ENCODE results near the gene NFATC1. TPM values are rescaled to one million over a fixed set of nuclear protein-coding genes. Genes with fewer than 3 reads are reported as not detected.

Gene NFATC1
- total RNA-seq, 2 donors from 2014 or later = 5.2 to 5.9 TPM

DNA sequence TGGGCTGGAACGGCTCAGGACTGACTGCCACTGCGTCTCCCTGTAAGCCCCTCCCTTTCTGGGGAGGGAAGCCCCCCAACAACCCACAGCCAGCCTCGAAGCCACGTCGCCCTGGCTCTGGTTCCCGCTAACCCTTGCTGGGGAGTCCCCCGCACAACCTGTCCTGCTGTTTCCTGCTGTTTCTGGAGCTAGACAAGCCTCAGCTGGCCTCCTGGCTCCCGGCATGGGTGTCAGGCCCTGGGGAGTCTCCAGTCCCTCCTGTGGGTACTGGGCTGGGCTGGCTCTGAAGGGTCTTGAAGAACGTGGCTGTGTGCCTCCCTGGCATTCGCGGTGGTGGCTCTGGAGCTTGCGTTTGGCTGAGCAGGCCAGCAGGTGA, 20.9 kb downstream of the NFATC1 start:
- intact Hi-C loops (cut with DNase I) = no loop called here
- H3K4me1 ChIP-seq = no peaks in the 10 kb centered on the region
- no peak for TF ChIP-seq POLR2A (IDR thresholded peaks at IDR 0.05)
- TF ChIP-seq, protein P1, sequence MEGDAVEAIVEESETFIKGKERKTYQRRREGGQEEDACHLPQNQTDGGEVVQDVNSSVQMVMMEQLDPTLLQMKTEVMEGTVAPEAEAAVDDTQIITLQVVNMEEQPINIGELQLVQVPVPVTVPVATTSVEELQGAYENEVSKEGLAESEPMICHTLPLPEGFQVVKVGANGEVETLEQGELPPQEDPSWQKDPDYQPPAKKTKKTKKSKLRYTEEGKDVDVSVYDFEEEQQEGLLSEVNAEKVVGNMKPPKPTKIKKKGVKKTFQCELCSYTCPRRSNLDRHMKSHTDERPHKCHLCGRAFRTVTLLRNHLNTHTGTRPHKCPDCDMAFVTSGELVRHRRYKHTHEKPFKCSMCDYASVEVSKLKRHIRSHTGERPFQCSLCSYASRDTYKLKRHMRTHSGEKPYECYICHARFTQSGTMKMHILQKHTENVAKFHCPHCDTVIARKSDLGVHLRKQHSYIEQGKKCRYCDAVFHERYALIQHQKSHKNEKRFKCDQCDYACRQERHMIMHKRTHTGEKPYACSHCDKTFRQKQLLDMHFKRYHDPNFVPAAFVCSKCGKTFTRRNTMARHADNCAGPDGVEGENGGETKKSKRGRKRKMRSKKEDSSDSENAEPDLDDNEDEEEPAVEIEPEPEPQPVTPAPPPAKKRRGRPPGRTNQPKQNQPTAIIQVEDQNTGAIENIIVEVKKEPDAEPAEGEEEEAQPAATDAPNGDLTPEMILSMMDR (IDR thresholded peaks at IDR 0.05) = no peak
- DNase-seq (no peak), ATAC-seq (no peak)
- WGBS, 2 donors = 86 to 88% methylated on average over 4 to 12 of the region's 12 CpGs
- H3K4me3 ChIP-seq = no peak overlapping the region
- no peaks in the 10 kb centered on the region for H3K27me3 ChIP-seq
- H3K9me3 ChIP-seq = no peaks in the 10 kb centered on the region
- H3K27ac ChIP-seq = no peak overlapping the region
- peaks cover 0 to 1% of the 10 kb centered on the region in 2 donors for H3K36me3 ChIP-seq (replicated peaks in 1 of 2; ENCODE audit: insufficient read depth in 1 of 2, low read depth in 2 of 2)

DNA sequence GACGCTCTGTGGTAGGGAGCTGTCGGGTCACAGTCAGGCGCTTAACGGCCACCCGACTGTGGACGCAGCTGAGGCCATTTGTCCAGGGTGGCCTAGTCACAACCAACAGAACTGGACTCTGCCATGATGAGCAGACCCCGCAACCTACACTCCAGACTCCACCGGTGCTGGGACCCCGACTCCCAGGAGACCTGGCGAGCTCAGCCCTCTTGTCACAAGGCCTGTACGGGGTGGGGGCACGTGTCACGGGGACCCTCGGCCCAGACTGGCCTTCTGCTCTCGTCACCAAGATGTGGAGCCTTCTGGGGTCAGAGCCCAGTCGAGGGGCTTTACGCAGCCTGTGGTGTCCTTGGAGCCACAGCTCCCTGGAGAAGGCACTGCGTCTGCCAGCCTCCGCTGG, 22.5 kb downstream of the NFATC1 start:
- intact Hi-C loops (cut with DNase I) = no loop called here
- Histone ChIP-seq H3K4me3 (no peak overlapping the region), H3K27ac (no peak overlapping the region), H3K9me3 (no peaks in the 10 kb centered on the region), H3K27me3 (no peaks in the 10 kb centered on the region), H3K36me3 (replicated peaks in 1 of 2; ENCODE audit: insufficient read depth in 1 of 2, low read depth in 2 of 2) (peaks cover 0 to 1% of the 10 kb centered on the region in 2 donors), H3K4me1 (no peaks in the 10 kb centered on the region)
- WGBS, 2 donors = 86 to 97% methylated on average over 6 to 18 of the region's 19 CpGs
- TF ChIP-seq, protein P1 (IDR thresholded peaks at IDR 0.05) = no peak
- no peak for TF ChIP-seq POLR2A (IDR thresholded peaks at IDR 0.05)
- DNase-seq = no peak
- peak; percentile 15 for ATAC-seq

DNA sequence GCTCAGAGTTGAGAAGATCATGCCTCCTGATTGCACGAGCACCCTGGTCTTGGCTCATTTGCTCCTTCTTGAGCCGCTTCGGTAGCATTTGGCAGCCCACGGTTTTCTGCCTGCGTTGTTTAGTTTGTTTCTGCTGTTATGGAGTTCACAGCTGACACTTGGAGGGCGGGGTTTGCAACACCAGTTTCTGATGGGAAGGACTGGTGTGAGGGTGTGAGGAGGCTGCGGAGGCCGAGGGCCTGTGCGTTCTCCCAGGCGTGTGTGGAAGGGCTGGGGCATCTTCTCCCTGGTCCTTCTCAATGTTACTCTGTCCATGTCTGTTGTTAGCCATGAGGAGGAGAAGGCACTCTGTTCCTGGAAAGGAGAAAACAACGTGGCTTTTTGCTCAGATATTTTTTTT, 22.9 kb downstream of the NFATC1 start:
- intact Hi-C loops (cut with DNase I) = no loop called here
- Histone ChIP-seq H3K27me3 (no peaks in the 10 kb centered on the region), H3K36me3 (replicated peaks in 1 of 2; ENCODE audit: insufficient read depth in 1 of 2, low read depth in 2 of 2) (no peaks in the 10 kb centered on the region), H3K27ac (no peak overlapping the region), H3K4me1 (no peaks in the 10 kb centered on the region), H3K4me3 (no peak overlapping the region), H3K9me3 (no peaks in the 10 kb centered on the region)
- DNase-seq (no peak), ATAC-seq (no peak)
- 78 to 82% methylated on average over 9 to 11 of the region's 11 CpGs for whole genome bisulfite sequencing, 2 donors
- TF ChIP-seq POLR2A (IDR thresholded peaks at IDR 0.05) = no peak
- TF ChIP-seq, protein P1 (IDR thresholded peaks at IDR 0.05) = no peak

DNA sequence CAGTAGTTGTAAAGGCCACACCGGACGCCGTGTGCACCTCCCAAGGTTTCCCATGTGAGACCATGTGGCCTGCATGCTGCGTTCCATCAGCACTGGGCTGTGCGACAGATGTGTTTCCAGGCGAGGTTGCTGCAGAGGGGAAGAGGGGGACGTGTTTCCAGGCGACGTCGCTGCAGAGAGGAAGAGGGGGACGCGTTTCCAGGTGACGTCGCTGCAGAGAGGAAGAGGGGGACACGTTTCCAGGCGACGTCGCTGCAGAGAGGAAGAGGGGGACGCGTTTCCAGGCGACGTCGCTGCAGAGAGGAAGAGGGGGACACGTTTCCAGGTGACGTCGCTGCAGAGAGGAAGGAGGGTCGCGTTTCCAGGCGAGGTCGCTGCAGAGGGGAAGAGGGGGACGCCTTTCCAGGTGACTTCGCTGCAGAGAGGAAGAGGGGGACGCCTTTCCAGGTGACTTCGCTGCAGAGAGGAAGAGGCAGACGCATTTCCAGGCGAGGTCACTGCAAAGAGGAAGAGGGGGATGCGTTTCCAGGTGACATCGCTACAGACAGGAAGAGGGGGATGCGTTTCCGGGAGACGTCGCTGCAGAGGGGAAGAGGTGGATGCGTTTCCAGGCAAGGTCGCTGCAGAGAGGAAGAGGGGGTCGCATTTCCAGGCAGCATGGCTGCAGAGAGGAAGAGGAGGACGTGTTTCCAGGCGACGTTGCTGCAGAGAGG, 24.5 kb downstream of the NFATC1 start:
- H3K27me3 ChIP-seq = no peaks in the 10 kb centered on the region
- 78 to 86% methylated on average over 48 of the region's 48 CpGs for WGBS, 2 donors
- TF ChIP-seq, protein P1 (IDR thresholded peaks at IDR 0.05) = no peak
- TF ChIP-seq POLR2A (IDR thresholded peaks at IDR 0.05) = no peak
- intact Hi-C loops (cut with DNase I) = no loop called here
- no peaks in the 10 kb centered on the region for H3K9me3 ChIP-seq
- ATAC-seq (no peak), DNase-seq (no peak)
- H3K4me3 ChIP-seq = no peak overlapping the region
- H3K27ac ChIP-seq = no peak overlapping the region
- H3K36me3 ChIP-seq (replicated peaks in 1 of 2; ENCODE audit: insufficient read depth in 1 of 2, low read depth in 2 of 2) = no peaks in the 10 kb centered on the region
- H3K4me1 ChIP-seq = no peaks in the 10 kb centered on the region

DNA sequence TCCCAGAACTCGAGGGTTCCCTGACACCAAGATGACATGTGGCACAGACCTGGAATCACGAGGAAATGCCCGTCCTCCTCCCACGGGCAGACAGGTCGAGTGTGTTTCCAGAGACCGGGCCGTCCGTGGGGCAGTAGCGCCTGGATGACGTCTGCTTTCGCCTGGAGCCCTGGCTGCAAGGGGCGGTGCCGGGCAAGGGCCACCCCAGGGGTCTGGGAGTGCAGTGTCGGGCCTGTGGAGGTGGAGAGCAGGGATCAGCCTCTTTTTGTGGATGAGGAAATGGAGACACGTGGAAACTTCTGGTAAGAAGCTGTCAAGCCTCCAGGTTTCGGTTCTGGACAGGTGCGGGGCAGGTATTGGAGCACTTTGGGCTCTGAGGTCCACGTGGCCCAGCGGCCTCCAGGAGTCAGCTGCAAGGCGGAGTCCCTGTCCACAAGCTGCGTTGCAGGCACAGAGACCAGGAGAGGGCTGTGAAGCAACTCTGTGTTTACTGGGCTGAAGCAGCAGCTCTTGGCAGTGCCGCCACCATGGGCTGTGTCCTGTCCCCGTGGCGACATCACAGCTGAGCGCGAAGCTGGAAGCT, 25.6 kb downstream of the NFATC1 start:
- WGBS, 2 donors = 89 to 94% methylated on average over 16 to 25 of the region's 26 CpGs
- Histone ChIP-seq H3K9me3 (no peaks in the 10 kb centered on the region), H3K4me3 (no peak overlapping the region), H3K27ac (no peak overlapping the region), H3K4me1 (no peaks in the 10 kb centered on the region), H3K36me3 (replicated peaks in 1 of 2; ENCODE audit: insufficient read depth in 1 of 2, low read depth in 2 of 2) (no peaks in the 10 kb centered on the region), H3K27me3 (no peaks in the 10 kb centered on the region)
- TF ChIP-seq, protein P1 (IDR thresholded peaks at IDR 0.05) = no peak
- no peak for TF ChIP-seq POLR2A (IDR thresholded peaks at IDR 0.05)
- ATAC-seq = no peak
- no peak for DNase-seq
- intact Hi-C loops (cut with DNase I) = no loop called here
